ENCODE data around the gene EIF1. TPM values are rescaled to one million over a fixed set of nuclear protein-coding genes. Genes with fewer than 3 reads are reported as not detected.

Gene EIF1
- total RNA-seq, 1 experiment from 2014 or later: 481 TPM

GRCh38 chr17:41679740-41680425, 8.8 kb upstream of the EIF1 start (continued):
- TF ChIP-seq ARID4B (CRISPR knock-in tag; IDR thresholded peaks at IDR 0.05; ENCODE audit: borderline replicate concordance) (no peak), JUN (CRISPR knock-in tag; IDR thresholded peaks at IDR 0.05) (no peak), CREM (CRISPR knock-in tag; IDR thresholded peaks at IDR 0.05) (no peak), FOXJ3 (CRISPR knock-in tag; IDR thresholded peaks at IDR 0.05; ENCODE audit: borderline replicate concordance) (no peak)

GRCh38 chr17:41680426-41681040, 8.2 kb upstream of the EIF1 start:
- H3K4me3 Mint-ChIP-seq: no peak overlapping the region
- H3K27me3 Mint-ChIP-seq (ENCODE audit: low read depth): peaks cover 7% of the 10 kb centered on the region
- no peak for ATAC-seq
- no peak for DNase-seq (ENCODE audit: low spot score)
- H3K4me1 Mint-ChIP-seq: peaks cover 41% of the 10 kb centered on the region
- no peak for TF ChIP-seq ZBTB21 (CRISPR knock-in tag; IDR thresholded peaks at IDR 0.05; ENCODE audit: borderline replicate concordance)
- no peak for TF ChIP-seq FOXJ3 (CRISPR knock-in tag; IDR thresholded peaks at IDR 0.05; ENCODE audit: borderline replicate concordance)
- TF ChIP-seq MYBL2 (CRISPR knock-in tag; IDR thresholded peaks at IDR 0.05): no peak
- TF ChIP-seq JAZF1 (CRISPR knock-in tag; IDR thresholded peaks at IDR 0.05): no peak
- no peak for TF ChIP-seq SP1 (CRISPR knock-in tag; conservative IDR thresholded peaks at IDR 0.05)
- TF ChIP-seq ATF3 (CRISPR knock-in tag; conservative IDR thresholded peaks at IDR 0.05): no peak
- TF ChIP-seq NFE2L1 (CRISPR knock-in tag; IDR thresholded peaks at IDR 0.05): no peak
- no peak for TF ChIP-seq SOX15 (CRISPR knock-in tag; IDR thresholded peaks at IDR 0.05)
- no peak for TF ChIP-seq ETV6 (CRISPR knock-in tag; IDR thresholded peaks at IDR 0.05)
- TF ChIP-seq ZNF121 (CRISPR knock-in tag; IDR thresholded peaks at IDR 0.05): no peak
- TF ChIP-seq CREB1 (CRISPR knock-in tag; IDR thresholded peaks at IDR 0.05): no peak
- TF ChIP-seq ZNF232 (CRISPR knock-in tag; IDR thresholded peaks at IDR 0.05): no peak
- no peak for TF ChIP-seq NR2C2 (CRISPR knock-in tag; IDR thresholded peaks at IDR 0.05)
- TF ChIP-seq ZBTB43 (CRISPR knock-in tag; IDR thresholded peaks at IDR 0.05): no peak
- TF ChIP-seq ZNF281 (CRISPR knock-in tag; IDR thresholded peaks at IDR 0.05): no peak
- TF ChIP-seq E2F4 (CRISPR knock-in tag; IDR thresholded peaks at IDR 0.05; ENCODE audit: borderline replicate concordance, low read depth): no peak
- no peak for TF ChIP-seq USF1 (CRISPR knock-in tag; IDR thresholded peaks at IDR 0.05)
- no peak for TF ChIP-seq RELA (CRISPR knock-in tag; IDR thresholded peaks at IDR 0.05; ENCODE audit: borderline replicate concordance)
- TF ChIP-seq SMAD3 (CRISPR knock-in tag; IDR thresholded peaks at IDR 0.05; ENCODE audit: borderline replicate concordance): no peak
- no peak for TF ChIP-seq ZMAT4 (CRISPR knock-in tag; IDR thresholded peaks at IDR 0.05)
- H3K9me3 Mint-ChIP-seq: peaks cover 10% of the 10 kb centered on the region
- POLR2A ChIA-PET: interaction anchor here (0.7 to 3.7 kb wide), 2 partner anchors 10 to 219 kb away, joined by 3 to 42 read pairs; partner anchors contain the start of gene EIF1
- H3K27ac Mint-ChIP-seq: no peak overlapping the region
- peaks cover 4% of the 10 kb centered on the region; the same call in 1 of the 2 replicates for H3K36me3 Mint-ChIP-seq
- CTCF ChIA-PET: interaction anchor here (0.6 to 3.5 kb wide), 8 partner anchors 8 to 443 kb away, joined by 3 to 47 read pairs (median 5); partner anchors contain the start of gene EIF1

Data from WTC11 (cell line).